IPS DF 4.7 (cell line): ENCODE measurements around the gene TBC1D21.

Experiments used
- DNase-seq: peaks from one replicate; pipeline ENCODE4 v3.0.0-alpha.2; 2013; ENCODE audit warnings: low spot score; ENCODE audit errors: extremely low read depth

Gene TBC1D21

DNA sequence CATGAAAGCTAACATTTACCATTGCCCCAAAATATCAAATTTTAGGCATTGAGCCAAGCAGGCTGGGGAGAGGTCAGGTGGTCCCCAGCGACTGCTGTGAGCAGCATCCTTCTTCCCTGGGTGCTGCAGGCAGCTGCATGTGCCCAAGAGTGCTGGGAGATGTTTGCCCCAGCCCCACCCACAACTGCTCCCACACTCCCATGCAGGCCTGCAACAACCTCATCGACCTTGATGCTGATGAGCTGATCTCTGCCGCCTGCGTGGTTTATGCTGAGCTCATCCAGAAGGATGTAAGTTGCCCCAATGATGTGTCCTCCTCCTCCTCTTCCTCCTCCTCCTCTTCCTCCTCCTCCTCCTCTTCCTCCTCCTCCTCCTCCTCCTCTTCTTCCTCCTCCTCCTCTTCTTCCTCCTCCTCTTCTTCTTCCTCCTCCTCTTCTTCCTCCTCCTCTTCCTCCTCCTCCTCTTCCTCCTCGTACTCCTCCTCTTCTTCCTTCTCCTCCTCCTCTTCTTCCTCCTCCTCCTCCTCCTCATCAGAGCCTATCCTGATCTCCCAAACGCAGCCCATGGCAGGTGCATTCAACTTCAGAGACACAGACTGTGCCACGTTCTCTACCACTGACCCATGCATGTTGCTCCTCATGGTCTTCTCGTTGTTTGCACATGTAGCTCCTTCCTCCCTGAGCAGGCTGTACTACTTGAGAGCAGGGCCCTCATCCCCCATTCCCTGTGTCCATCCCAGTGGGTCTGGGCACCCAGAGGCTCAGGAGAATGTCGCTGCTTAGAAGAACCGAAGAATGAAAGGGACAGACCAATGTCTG, 15.1 kb downstream of the TBC1D21 start:
- DNase-seq, result no peak

DNA sequence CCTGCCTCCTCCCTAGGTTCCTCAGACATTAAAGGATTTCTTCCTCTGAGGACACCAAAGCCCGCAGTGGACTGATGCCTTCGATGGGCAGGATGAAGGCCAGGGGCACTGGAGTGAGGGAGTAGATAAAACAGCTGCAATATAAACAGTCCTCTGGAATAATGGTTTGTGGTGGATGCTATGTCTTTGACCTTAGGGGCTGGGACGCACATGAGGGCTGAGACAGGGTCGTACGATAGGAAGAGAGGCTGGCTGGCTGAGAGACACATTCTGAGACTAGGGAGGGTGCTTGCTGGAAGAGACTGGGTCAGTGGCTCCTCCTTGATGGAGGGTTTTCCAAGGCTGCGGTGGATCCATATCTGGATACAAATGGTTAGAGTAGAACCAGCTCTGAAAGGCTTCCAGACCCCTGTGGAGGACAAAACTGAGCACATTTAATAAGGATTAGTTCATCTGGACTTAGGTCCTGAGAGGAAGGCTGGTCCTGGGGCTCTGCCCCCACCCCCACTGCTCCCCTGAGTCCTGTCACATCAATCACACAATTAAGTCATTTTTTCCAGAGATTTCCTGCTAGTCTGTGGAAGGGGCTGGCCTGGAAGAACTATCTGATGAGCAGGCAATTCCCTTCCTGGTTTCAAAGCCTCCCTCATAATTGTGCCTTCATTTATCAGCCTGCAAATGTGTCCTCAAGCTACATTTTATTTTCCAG, 15.8 kb downstream of the TBC1D21 start:
- DNase-seq, result no peak

DNA sequence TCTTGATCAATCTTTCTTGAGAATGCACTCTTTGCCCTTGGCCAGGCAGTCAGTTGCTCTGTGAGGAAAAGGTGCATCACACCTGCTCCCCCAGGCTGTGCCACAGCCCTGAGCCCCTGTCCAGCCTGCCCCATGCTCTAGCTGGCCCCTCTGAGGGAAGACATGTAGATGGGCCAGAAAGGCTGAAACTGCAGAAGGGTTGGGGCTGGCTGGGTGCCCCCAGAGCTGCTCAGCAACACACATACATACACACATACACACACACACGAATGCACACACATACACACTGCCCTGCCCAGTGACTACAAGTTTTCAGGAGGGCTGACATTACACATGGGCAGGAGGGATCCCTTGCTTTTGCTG, 16.4 kb downstream of the TBC1D21 start:
- DNase-seq, result no peak

DNA sequence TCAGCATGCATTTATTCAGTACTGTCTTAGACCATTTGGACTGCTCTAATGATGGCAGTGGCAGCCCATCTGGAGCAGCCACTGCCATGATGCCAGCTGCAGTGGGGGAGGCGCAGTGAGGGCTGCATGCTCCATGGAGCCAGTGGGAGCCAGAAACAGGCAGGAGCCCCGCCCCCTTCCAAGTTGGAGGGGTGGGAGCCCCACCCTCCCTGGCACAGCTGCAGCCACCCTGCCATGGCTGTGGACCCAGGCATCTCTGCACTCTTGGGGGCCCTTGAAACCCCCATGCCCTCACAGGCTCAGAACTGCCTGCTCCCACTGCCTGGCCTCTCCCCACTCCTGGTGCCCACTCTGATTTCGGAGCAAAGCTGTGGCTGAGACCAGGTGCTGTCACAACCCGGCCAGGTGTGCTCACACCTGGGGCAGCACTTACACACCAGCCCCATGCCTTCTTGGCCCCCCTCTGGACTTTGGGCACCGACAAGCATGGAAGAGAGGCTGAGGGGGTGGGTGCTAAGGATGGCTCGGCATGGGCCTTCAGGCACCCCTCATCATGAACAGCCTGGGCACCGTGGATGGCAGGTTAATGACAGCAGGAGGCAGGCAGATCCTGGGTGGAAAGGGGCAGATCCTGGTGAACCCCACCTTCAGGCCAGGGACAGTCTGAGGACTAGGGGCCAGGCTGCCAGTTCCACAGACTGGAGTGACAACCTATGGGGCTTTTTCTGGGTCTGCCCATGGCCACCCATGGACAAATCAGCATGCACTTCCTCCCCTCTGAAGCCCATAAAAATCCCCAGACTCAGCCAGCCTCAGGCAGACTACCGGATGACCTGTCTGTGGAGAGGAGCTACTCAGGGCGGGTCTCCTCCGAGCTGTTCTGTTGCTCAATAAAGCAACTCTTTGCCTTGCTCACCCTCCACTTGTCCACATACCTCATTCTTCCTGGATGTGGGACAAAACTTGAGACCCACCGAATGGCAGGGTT, 18.3 kb downstream of the TBC1D21 start:
- DNase-seq, result no peak

DNA sequence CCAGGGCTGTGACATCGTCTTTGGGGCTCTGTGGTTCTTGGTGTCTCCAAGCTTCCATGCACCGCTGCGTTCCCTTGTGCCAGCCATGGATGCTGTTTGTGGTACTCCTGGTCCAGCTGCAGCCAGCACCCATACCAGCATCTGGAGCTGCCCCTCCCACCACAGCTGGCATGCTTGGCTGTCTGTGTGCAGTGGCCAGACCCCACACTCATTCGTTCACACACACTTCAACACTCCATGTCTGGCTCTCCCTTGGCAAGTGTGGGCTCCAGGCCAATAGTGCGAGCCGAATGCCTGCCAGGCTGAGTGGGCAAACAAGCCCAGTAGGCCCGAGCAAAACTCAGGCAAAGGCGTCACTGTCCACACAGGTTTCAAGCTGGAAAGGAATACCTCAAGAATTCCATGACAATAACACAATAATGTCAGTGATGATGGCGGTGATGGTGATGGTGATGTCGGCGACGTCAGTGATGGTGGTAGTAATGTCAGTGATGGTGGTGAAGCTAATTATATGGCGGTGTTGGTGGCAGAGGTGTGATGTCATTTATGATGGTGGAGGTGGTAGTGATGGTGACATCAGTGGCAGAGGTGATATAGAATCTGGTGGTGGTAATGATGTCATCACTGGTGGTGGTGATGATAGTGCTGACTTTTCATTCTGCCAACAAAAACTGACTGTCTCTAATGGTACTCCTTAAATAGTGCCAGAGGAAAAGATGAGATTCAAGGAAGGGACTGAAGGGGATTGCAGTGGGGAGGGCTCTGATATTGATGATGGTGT, 19.3 kb downstream of the TBC1D21 start:
- DNase-seq, result no peak

DNA sequence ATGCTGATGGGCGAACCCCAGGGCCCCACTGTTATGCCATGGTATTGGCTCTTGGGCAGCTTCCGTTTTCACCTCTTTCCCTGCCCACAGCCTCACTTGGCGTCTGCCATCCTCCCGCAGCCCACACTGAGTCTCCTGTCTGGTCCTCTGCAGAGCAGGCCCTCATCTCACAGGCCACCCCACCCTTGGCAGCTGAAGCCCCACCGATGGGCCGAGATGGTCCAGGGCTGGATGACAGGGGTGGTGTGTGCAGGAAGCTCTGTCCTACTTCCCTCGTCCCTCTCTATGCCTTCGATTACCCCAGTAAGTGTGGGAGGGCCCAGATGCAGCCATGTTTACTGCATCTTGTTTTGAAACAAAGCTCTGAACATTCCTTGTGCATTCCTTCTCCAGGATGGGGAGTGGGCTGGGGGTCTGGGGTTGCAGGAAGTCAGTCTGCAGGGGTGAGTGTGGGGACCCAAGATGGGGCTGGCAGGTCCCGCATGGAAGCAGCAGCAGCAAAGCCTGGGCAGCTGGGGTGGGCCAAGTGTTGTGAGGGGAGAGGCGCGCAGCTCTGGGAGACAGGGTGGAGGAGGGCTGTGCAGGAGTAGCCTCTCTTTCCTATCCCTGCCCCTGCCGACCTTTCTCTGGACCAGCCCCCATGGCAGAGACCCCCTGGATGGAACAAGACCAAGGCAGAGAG, 20.9 kb downstream of the TBC1D21 start:
- DNase-seq, result no peak

DNA sequence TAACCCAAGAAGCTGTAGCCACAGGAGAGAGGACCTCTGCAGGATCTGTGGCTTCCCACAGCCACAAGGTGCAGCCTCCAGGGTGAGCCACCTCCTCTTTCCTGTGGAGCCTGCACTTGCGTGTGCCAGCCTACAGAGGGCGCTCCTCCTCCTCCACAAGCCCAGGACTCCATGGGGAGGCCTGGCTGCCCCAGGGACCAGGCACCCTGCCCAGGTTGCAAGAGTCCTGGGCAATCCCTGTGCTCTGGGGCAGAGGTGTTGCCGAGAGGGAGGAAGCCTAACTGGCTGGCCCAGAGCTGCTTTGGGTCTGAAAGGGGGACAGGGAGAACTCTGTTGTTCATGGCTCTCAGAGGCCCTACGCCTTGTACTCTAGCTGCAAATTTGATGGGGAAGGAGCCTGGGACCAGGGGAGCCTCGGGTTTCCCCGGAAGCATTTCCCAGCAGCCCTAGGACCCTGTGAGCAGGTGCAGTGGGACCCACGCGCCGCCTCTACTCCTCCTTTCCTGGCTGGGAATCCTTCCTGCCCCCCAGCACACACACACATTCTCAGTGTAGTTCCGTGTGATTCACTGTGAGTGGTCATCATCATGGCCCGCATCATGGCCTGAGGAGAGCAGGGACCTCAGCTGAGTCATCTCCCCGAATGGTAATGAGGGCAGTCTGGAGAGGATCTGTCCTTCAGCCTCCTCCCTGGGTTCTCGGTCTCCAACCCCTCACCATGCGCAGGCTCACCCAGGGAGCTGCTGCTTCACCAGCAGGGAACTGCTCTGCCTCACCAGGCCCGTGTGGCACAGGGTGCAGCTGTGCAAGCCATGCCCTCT, 24.3 kb downstream of the TBC1D21 start:
- peak; percentile 56 for DNase-seq

DNA sequence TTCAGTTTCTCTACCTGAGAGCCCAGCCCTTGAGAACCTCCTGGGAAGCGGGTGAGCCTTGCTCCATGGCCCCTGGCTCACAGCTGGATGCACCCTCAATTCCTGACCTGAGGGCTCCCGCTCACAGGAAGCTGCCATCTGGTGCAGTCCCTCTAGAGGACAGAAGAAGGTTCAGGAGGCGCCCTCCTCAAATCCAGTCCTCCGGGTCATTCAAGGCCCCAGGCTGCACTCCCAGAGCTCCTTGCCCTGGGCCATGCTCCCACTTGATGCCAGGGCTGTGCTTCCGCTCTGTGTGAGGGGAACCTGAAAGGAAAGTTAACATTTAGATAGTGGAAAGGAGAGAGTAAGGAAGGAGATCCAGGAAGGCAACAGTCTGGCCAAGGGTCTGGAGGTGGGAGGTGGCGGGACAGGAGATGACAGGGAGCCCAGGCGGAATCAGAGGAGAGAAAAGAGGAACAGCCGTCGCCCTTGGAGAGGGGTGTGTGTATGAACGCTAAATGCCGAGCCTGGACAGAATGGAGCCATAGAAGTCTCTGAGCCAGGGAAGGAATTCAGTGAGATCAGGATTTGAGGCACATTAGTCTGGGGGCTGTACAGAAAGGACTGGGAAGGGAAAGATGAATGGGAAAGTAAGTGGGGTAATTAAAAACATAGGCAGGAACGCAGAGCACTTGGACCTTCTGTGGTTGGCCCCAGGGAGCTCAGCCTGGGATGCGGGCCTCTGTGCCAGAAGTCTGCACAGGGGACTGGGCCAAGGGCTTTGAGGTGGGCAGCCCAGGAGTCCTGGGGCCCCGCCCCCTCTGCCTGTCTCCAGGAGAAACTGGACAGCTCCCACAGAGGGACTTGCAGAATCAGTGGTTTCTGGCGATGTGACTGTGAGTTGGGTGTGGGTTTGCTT, 26.1 kb downstream of the TBC1D21 start:
- DNase-seq, result no peak

DNA sequence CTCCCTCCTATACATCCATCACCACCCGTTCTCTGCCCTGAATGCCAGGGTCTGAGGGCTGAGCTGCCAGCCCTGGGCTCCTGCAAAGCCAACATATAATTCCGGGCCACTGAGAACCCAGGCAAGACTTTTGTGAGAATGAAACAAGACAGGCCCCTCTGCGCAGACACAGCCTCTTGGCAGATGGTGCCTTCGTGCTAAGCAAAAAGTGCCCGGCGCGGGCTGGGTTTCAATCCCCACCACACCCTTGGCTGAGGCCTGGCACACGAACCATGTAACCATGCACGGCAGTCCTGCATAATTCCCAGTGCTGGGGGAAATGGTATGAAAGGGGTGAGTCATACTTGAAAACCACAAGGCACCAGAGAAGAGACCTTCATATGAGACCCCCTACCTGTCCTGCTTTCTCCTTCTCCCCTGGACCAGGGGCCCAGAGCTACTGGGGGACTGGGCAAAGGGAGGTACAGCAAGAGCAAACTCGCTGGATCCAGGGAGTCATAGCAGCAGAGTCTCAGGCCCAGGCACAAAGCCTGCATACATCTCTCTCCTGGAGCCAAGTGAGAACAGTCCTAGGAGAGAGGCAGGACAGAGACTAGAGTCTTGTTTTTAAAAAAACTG, 26.8 kb downstream of the TBC1D21 start:
- DNase-seq, result no peak

DNA sequence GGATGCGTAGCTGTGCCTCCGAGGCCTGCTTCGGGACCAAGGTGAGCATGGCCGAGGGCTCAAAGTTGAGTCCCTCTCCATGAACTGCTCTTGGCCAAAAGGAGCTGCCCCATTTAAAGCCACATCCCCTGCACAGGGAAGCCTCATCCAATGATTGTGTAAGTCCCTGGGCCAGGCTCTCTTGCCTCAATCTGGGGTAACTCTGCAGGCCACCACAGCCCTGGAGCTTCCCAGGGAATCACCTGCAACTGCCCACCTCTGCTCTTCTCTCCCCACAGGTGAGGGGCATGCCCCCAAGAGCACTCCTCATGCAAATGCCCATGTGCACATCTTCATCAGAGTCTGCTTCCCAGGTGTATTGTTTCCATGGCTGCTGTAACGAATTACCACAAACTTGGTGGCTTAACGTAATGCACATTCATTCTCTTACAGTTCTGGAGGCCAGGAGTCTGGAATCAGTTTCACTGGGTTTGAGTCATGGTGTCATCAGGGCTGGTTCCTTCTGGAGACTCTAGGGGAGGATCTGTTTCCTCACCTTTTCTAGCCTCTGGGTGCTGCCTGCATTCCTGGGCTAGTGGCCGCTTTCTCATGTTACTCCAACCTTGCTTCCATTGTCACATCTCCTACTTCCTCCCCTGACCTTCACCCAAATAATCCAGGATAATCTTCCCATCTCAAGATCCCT, 27.9 kb downstream of the TBC1D21 start:
- no peak for DNase-seq

DNA sequence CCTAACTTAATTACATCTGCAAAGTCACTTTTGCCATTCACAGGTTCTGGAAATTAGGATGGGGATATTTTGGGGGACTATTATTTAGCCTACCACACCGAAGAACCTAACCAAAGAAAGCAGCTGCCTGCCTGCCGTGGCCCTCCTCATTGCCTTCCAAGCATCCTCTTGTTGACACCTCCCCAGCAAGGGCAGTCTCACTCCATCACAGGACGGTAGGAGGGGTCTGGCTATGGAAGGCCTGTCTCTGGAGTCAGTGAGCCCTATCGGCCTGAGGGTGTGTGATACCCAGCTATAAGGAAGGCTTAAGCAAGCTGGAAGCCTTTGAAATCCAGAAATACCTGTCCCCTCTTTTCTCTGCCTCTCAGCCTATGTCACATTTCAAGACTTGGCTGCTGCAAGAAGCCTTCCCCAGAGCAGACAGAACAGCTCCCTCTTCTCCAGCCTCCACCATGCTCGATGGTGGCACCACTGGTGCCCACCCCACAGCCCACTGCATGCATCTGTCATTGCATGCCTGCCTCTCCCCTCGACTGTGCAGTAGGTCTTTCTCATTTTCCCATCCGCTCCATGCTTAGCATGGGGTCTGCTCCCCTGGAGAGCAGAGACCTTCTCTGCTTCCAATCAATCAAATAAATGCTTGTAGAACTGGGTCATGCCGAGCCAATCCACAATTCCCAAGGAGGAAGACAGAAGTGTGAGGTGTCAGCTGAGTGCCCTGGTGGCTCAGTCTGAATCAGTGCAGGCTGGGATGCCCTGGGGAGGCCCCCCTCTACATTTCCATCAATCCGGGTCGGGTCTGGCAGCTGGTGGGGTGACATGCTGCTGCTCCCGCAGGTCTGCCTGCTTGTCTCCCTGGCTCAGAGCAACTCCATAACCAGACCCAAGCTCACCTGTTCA, 29.0 kb downstream of the TBC1D21 start:
- DNase-seq, result no peak

DNA sequence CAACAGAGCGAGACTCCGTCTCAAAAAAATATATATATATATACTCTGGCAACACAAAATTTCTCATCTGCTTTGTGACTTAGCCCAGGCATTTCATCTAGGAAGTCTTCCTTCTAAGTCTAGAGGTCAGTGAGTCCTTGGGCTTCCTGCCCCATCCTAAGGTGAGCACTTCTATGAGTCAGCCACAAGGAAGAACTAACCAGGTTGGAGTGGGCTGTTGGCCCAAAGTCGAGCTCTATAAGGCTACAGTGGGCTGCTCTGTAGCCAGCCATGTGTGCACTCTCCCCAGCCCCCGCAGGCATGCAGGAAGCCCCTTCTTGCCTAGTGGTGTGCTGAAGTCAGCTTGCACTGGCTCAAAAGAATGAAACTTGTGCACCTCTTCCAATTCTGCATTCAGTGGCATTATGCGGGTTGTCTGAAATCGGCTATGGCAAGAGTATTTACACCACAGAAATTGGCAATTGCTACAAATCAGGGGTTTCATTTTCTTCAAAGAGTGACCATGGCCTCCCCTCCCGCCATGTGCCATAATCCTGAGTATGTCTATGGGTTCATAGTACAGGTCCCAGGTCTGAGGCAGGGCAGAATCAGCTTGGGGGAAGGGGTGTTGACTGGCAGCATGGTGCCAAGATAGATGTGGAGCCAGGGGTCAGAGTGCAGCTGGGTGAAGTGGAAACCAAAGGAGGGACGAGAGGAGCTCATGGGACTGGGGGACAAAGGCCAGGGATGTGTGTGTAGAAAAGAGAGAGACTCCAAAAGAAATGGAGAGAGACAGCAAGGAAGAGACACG, 30.9 kb downstream of the TBC1D21 start:
- no peak for DNase-seq

DNA sequence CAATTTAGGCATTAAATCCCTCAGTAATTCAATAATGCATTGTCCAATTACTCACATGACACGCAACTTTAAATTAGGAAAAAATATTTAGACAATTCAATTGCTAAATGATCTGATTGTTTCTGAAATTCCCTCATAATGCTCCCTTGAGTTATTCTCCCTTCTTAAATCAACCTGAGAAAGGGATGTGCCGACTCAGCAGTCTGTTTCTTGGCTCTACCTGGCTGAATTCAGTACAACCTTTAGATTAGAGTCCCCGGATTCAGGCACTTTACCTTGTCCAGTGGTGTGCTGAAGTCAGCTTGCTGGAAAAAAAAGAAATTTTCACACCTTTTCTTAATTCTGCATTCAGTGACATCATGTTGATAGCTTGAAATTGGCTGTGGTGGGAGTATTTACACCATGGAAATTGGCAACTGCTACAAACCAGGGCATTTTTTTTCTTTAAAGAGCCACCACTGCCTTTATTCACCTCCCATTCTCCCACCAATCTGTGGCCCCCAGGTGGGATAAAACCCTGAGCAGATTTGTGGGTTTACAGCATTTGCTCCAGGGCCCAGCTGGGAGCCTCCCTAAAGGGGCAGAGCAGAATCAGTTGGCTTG, 32.0 kb downstream of the TBC1D21 start:
- no peak for DNase-seq

DNA sequence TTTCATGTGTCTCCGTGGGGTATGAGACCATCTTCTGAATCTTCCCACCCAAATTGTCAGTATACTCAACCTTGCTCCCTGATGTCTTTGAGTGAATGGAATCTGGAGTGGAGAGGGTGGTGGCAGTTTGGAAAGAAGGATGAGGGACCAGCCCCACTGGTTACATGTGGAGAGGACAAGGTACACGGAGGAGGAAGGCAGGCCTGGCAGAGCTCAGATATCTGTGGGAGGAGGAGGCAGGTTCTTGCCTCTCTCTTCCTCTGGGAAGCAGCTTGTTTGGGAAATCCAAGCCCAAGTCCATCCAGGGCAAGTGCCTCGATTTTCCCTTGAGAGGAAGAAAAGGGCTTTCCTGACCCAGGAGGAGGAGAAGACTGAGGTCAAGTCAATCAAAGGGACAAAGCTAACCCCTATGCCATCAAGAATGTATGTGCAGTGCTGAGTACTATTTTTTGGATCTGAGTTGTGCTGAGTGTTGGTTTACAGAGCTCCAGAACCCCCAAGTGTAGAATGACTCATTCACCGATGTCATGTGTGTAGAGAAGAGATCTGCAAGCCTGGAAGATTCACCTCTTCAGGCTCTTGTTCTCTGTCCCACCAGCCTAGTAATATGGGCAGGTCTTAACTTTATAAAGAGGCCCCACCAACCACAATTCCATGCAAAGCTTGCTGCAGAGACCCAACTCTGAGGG, 33.1 kb downstream of the TBC1D21 start:
- DNase-seq, result no peak

DNA sequence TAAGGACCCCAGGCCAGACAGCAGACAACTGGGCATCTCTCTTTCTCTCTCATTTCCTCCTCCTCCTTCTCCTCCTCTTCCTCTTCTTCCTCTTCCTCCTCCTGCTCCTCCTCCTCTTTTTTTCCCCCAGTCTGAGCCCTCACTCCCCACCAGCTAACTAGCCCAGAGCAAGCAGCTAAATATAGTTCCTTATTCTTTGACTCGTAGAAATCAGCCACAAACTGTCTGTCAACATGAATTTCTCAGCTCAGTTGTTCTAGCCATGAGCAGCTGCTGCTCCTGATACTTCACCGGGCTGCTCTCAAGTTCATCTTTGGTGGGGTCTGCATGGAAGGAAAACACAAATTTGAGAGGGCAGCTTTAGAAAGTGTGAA, 33.7 kb downstream of the TBC1D21 start:
- no peak for DNase-seq
